Measurements from ENCODE around the gene BOLA3. TPM values are rescaled to one million over a fixed set of nuclear protein-coding genes. Genes with fewer than 3 reads are reported as not detected.

Gene BOLA3
- total and polyA plus RNA-seq, 4 donors, result 9.5 to 35.2 (median 27.1) TPM

DNA sequence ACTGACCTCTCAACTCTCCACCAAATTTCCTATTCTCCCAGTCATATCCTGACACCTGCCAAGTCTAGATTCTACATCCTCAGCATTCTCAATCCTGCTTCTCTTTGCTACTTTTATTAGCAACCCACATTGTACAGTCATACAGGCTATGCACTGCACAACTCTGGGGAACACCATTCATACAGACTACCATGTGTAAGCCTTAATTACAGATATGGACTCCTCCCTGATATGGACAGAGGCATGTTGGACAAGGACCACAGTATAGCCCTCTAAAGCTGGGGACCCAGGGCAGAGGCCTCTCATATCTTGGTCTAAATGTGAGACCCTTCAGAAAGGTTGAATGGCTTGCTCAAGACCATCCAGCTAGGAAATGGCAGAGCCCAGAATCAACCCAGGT, 36.3 kb downstream of the BOLA3 start:
- H3K27ac ChIP-seq (ENCODE audit: low read depth in 1 of 2, low read length in 2 of 2), result no peak overlapping the region
- no peak overlapping the region for H3K9ac ChIP-seq (ENCODE audit: low read depth in 1 of 2, low read length in 2 of 2)
- H3K27me3 ChIP-seq (ENCODE audit: control insufficient read depth in 4 of 4, insufficient read depth in 4 of 4, low read length in 3 of 4), result no peaks in the 10 kb centered on the region
- H3K36me3 ChIP-seq (ENCODE audit: control insufficient read depth in 4 of 4, insufficient read depth in 3 of 4, low read depth in 1 of 4, low read length in 3 of 4), result no peaks in the 10 kb centered on the region
- DNase-seq (ENCODE audit: low spot score), result no peak
- H3K4me3 ChIP-seq (ENCODE audit: low read depth in 1 of 3, low read length in 3 of 3), result no peak overlapping the region
- no peaks in the 10 kb centered on the region for H3K9me3 ChIP-seq (ENCODE audit: control insufficient read depth in 4 of 4, low read length in 3 of 4)
- no peak for TF ChIP-seq RAD21 (IDR thresholded peaks at IDR 0.05)
- TF ChIP-seq TAF1 (conservative IDR thresholded peaks at IDR 0.05), result no peak
- TF ChIP-seq, protein P1, sequence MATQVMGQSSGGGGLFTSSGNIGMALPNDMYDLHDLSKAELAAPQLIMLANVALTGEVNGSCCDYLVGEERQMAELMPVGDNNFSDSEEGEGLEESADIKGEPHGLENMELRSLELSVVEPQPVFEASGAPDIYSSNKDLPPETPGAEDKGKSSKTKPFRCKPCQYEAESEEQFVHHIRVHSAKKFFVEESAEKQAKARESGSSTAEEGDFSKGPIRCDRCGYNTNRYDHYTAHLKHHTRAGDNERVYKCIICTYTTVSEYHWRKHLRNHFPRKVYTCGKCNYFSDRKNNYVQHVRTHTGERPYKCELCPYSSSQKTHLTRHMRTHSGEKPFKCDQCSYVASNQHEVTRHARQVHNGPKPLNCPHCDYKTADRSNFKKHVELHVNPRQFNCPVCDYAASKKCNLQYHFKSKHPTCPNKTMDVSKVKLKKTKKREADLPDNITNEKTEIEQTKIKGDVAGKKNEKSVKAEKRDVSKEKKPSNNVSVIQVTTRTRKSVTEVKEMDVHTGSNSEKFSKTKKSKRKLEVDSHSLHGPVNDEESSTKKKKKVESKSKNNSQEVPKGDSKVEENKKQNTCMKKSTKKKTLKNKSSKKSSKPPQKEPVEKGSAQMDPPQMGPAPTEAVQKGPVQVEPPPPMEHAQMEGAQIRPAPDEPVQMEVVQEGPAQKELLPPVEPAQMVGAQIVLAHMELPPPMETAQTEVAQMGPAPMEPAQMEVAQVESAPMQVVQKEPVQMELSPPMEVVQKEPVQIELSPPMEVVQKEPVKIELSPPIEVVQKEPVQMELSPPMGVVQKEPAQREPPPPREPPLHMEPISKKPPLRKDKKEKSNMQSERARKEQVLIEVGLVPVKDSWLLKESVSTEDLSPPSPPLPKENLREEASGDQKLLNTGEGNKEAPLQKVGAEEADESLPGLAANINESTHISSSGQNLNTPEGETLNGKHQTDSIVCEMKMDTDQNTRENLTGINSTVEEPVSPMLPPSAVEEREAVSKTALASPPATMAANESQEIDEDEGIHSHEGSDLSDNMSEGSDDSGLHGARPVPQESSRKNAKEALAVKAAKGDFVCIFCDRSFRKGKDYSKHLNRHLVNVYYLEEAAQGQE (IDR thresholded peaks at IDR 0.05), result no peak
- no peak for TF ChIP-seq NR2F2 (IDR thresholded peaks at IDR 0.05)
- no peak for TF ChIP-seq YY1 (IDR thresholded peaks at IDR 0.05)
- no peak for TF ChIP-seq JUND (IDR thresholded peaks at IDR 0.05)
- no peaks in the 10 kb centered on the region for H3K4me1 ChIP-seq (ENCODE audit: control insufficient read depth in 4 of 4, insufficient read depth in 4 of 4, low read length in 3 of 4)

DNA sequence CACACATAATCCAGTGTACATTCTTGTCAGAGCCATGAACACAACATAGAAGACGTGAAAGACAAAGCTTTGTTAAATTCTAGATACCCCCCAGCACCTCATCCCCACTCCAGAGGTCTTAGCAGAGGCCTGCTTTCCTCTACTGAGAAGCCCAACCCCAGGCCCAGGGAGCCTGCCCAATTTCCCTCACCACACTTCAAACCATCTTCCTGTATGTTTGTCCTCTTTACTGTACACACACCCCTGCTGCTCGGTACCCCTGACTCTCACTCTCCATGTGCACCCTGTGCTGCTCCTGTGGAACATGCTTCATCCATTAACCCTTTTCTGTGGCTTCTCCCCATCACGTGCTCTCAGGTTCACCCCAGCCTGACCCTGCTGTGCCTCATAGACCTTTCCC, 37.2 kb downstream of the BOLA3 start:
- WGBS, result 90% methylated on average over 3 of the region's 3 CpGs
- no peak for DNase-seq (ENCODE audit: low spot score)
- no peaks in the 10 kb centered on the region for H3K36me3 ChIP-seq (ENCODE audit: control insufficient read depth in 4 of 4, insufficient read depth in 3 of 4, low read depth in 1 of 4, low read length in 3 of 4)
- H3K27me3 ChIP-seq (ENCODE audit: control insufficient read depth in 4 of 4, insufficient read depth in 4 of 4, low read length in 3 of 4), result no peaks in the 10 kb centered on the region
- no peak overlapping the region for H3K4me3 ChIP-seq (ENCODE audit: low read depth in 1 of 3, low read length in 3 of 3)
- no peak overlapping the region for H3K27ac ChIP-seq (ENCODE audit: low read depth in 1 of 2, low read length in 2 of 2)
- no peaks in the 10 kb centered on the region for H3K4me1 ChIP-seq (ENCODE audit: control insufficient read depth in 4 of 4, insufficient read depth in 4 of 4, low read length in 3 of 4)
- TF ChIP-seq TAF1 (conservative IDR thresholded peaks at IDR 0.05), result no peak
- no peak for TF ChIP-seq NR2F2 (IDR thresholded peaks at IDR 0.05)
- TF ChIP-seq YY1 (IDR thresholded peaks at IDR 0.05), result no peak
- TF ChIP-seq, protein P1 (IDR thresholded peaks at IDR 0.05), result no peak
- TF ChIP-seq RAD21 (IDR thresholded peaks at IDR 0.05), result no peak
- no peak for TF ChIP-seq HNF4A (conservative IDR thresholded peaks at IDR 0.05)
- TF ChIP-seq, protein P2, sequence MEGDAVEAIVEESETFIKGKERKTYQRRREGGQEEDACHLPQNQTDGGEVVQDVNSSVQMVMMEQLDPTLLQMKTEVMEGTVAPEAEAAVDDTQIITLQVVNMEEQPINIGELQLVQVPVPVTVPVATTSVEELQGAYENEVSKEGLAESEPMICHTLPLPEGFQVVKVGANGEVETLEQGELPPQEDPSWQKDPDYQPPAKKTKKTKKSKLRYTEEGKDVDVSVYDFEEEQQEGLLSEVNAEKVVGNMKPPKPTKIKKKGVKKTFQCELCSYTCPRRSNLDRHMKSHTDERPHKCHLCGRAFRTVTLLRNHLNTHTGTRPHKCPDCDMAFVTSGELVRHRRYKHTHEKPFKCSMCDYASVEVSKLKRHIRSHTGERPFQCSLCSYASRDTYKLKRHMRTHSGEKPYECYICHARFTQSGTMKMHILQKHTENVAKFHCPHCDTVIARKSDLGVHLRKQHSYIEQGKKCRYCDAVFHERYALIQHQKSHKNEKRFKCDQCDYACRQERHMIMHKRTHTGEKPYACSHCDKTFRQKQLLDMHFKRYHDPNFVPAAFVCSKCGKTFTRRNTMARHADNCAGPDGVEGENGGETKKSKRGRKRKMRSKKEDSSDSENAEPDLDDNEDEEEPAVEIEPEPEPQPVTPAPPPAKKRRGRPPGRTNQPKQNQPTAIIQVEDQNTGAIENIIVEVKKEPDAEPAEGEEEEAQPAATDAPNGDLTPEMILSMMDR (IDR thresholded peaks at IDR 0.05; ENCODE audit: low read depth, low read length, missing input control), result no peak
- TF ChIP-seq RXRA (IDR thresholded peaks at IDR 0.05), result no peak
- no peak for TF ChIP-seq JUND (IDR thresholded peaks at IDR 0.05)
- TF ChIP-seq, protein P3, sequence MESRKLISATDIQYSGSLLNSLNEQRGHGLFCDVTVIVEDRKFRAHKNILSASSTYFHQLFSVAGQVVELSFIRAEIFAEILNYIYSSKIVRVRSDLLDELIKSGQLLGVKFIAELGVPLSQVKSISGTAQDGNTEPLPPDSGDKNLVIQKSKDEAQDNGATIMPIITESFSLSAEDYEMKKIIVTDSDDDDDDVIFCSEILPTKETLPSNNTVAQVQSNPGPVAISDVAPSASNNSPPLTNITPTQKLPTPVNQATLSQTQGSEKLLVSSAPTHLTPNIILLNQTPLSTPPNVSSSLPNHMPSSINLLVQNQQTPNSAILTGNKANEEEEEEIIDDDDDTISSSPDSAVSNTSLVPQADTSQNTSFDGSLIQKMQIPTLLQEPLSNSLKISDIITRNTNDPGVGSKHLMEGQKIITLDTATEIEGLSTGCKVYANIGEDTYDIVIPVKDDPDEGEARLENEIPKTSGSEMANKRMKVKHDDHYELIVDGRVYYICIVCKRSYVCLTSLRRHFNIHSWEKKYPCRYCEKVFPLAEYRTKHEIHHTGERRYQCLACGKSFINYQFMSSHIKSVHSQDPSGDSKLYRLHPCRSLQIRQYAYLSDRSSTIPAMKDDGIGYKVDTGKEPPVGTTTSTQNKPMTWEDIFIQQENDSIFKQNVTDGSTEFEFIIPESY (IDR thresholded peaks at IDR 0.05), result no peak
- TF ChIP-seq, protein P4, sequence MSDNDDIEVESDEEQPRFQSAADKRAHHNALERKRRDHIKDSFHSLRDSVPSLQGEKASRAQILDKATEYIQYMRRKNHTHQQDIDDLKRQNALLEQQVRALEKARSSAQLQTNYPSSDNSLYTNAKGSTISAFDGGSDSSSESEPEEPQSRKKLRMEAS (IDR thresholded peaks at IDR 0.05), result no peak
- no peak for TF ChIP-seq GABPA (IDR thresholded peaks at IDR 0.05 in 1 of 2, conservative IDR thresholded peaks at IDR 0.05 in 1 of 2)
- TF ChIP-seq, protein P5, sequence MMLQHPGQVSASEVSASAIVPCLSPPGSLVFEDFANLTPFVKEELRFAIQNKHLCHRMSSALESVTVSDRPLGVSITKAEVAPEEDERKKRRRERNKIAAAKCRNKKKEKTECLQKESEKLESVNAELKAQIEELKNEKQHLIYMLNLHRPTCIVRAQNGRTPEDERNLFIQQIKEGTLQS (IDR thresholded peaks at IDR 0.05), result no peak
- no peak for TF ChIP-seq HNF4G (IDR thresholded peaks at IDR 0.05)
- no peak for TF ChIP-seq FOXA1 (IDR thresholded peaks at IDR 0.05)
- no peaks in the 10 kb centered on the region for H3K9me3 ChIP-seq (ENCODE audit: control insufficient read depth in 4 of 4, low read length in 3 of 4)
- H3K9ac ChIP-seq (ENCODE audit: low read depth in 1 of 2, low read length in 2 of 2), result no peak overlapping the region

All from liver (tissue), 9 donors.